Ovary (tissue), 9 donors: ENCODE results near the gene ZNF853. TPM values are rescaled to one million over a fixed set of nuclear protein-coding genes. Genes with fewer than 3 reads are reported as not detected.

ENCODE experiments used
- DNase-seq, 5 donors: peaks; one replicate each; pipeline ENCODE4 v3.0.0-alpha.2; 2019 to 2020
- H3K27ac ChIP-seq, 2 donors: fragments of 200-600 bp; one replicate each; pipeline versions ENCODE4 v1.5.1 to v1.8.0; 2019 to 2022
- H3K27me3 ChIP-seq: fragments of 200-600 bp; one replicate; pipeline ENCODE4 v1.8.0; 2022
- H3K36me3 ChIP-seq: fragments of 200-600 bp; sonication (generic); one replicate; pipeline ENCODE4 v1.5.1; 2019
- H3K4me1 ChIP-seq: one replicate; pipeline ENCODE4 v1.8.1; 2013; ENCODE audit warnings: mild to moderate bottlenecking, moderate library complexity; ENCODE audit not compliant: insufficient read depth
- H3K4me3 ChIP-seq: fragments of 200-600 bp; sonication (generic); one replicate; pipeline ENCODE4 v1.5.1; 2017
- H3K9me3 ChIP-seq, 2 donors: fragments of 200-600 bp in 1 of 2; sonication (generic) in 1 of 2; one replicate each; pipeline versions ENCODE4 v1.5.1 to v1.8.1; 2013 to 2019; ENCODE audit warnings: mild to moderate bottlenecking in 1 of 2, moderate library complexity in 1 of 2
- EP300 ChIP-seq: sonication (generic); formaldehyde crosslinking; IDR thresholded peaks from one replicate; pipeline ENCODE4 v1.6.1; 2017; ENCODE audit warnings: antibody characterized with exemption
- POLR2A ChIP-seq: fragments of 450-650 bp; IDR thresholded peaks from one replicate; pipeline ENCODE4 v1.6.1; 2017; ENCODE audit warnings: antibody characterized with exemption, mild to moderate bottlenecking, moderate library complexity
- WGBS, 3 donors: extraction: QIAGEN DNeasy Blood & Tissue Kit in 1 of 3; methylation state at CpG; one replicate each; pipeline versions ENCODE4 v1.1.5 to v1.1.7; 2013 to 2017; 5-methylcytosine and 5-hydroxymethylcytosine counted together
- intact Hi-C, 4 donors: fragments of 100-400 bp; cut with DNase I; formaldehyde crosslinking; loops; one replicate each; pipeline versions ENCODE4 v1.11.0 to v1.15.1; 2022 to 2023
- polyA plus RNA-seq, 2 donors: library from polyadenylated mRNA; stranded (reverse); fragments of 200-250 nt in 1 of 2; fragments of 350-450 nt in 1 of 2; fragmentation: Illumina TruSeq in 1 of 2; extraction: RNeasy Lipid Tissue Mini Kit (QIAGEN cat#74804) in 1 of 2; gene quantifications; one replicate each; pipeline ENCODE4 v1.2.3, GENCODE V29; 2013 to 2014
- total RNA-seq, 7 donors: library from RNA; depleted of rRNA in 2 of 7; stranded (reverse); fragments of >200 nt in 2 of 7; fragmentation: NEBNext Ultra II Directional in 3 of 7; extraction: Animal tissue kit (Norgen Biotek cat#: 25700) in 3 of 7; gene quantifications; one replicate each; pipeline versions ENCODE4 v1.1.0 to v1.2.4, GENCODE V29; 2016 to 2023
- TF ChIP-seq, protein P1 (sequence below), 3 donors: fragments of 450-650 bp in 2 of 3; fragments of 200-600 bp in 1 of 3; IDR thresholded peaks; one replicate each; pipeline versions ENCODE4 v1.5.1 to v1.8.0; 2016 to 2022; ENCODE audit warnings: antibody characterized with exemption in 3 of 3, mild to moderate bottlenecking in 1 of 3
- donor health status: DM: no; HTN: no; CAD: no; lungs with moderate emphysema.
- donor health status: DM: no; HTN: no; CAD: no.
- donor health status: Bipolar disorder and iron deficiency.
- donor health status: DM: yes; HTN: yes; CAD: no.
- donor health status: DM: no; HTN: no; CAD: no.
- donor health status: DM: yes; HTN: yes; CAD: no.

ZNF853 gene
- total and polyA plus RNA-seq, 9 donors, result 9.1 to 25.9 (median 18.5) TPM

DNA sequence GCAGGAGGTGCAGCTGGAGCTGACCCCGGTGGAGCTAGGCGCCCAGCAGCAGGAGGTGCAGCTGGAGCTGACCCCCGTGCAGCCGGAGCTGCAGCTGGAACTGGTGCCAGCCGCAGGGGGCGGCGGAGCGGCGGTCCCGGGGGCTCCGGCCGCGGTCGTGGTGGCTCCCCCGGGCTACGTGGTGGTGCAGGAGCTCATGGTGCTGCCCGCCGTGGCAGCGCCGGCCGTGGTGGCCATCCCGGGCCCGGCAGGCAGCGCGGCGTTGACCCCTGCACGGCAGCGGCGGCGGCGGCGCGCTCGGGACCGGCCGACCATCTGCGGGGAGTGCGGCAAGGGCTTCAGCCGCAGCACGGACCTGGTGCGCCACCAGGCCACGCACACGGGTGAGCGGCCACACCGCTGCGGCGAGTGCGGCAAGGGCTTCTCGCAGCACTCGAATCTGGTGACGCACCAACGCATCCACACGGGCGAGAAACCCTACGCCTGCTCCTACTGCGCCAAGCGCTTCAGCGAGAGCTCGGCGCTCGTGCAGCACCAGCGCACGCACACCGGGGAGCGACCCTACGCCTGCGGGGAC is 6.8 kb downstream of the ZNF853 start:
- no peaks in the 10 kb centered on the region for H3K4me1 ChIP-seq

DNA sequence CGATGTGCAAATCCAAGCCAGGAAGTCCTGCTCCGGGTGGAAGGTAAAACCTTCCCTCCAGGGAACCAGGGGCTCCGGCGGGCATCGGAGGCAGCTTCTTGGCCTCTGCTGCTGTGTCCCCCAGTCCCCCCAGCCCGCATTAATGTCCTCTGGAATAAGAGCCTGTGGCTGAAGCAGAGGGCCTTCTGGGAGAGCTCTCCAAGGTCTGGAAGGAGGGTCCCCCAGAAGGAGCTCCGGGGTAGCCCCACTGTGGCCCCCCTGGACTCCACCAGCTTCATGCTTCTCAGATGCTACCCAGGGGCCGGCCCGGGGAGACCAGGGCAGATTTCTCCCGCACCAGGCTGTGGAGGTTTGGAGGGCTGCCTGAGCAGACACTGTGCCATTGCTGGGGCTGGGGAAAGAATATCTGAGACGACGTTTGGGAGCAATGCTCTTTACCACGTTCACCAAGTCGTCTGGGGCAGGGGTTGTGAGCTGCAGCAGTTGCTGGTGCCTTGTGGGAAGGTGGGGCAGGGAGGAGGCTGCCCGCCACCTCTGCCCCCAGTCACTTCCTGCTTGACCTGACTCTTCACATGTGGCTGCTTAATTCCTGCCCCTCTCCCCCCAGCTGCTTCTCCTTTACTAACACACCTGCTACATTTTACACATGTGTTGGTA is 8.3 kb downstream of the ZNF853 start:
- Histone ChIP-seq H3K4me1 (no peaks in the 10 kb centered on the region), H3K27ac (no peak overlapping the region), H3K36me3 (no peaks in the 10 kb centered on the region), H3K4me3 (no peak overlapping the region), H3K27me3 (no peaks in the 10 kb centered on the region), H3K9me3 (no peaks in the 10 kb centered on the region)
- intact Hi-C loops, result no loop called here
- WGBS, 3 donors, result 73 to 79% (median 76%) methylated on average over 14 to 15 of the region's 15 CpGs
- no peak for DNase-seq
- TF ChIP-seq, protein P1, sequence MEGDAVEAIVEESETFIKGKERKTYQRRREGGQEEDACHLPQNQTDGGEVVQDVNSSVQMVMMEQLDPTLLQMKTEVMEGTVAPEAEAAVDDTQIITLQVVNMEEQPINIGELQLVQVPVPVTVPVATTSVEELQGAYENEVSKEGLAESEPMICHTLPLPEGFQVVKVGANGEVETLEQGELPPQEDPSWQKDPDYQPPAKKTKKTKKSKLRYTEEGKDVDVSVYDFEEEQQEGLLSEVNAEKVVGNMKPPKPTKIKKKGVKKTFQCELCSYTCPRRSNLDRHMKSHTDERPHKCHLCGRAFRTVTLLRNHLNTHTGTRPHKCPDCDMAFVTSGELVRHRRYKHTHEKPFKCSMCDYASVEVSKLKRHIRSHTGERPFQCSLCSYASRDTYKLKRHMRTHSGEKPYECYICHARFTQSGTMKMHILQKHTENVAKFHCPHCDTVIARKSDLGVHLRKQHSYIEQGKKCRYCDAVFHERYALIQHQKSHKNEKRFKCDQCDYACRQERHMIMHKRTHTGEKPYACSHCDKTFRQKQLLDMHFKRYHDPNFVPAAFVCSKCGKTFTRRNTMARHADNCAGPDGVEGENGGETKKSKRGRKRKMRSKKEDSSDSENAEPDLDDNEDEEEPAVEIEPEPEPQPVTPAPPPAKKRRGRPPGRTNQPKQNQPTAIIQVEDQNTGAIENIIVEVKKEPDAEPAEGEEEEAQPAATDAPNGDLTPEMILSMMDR (IDR thresholded peaks at IDR 0.05), result no peak
- TF ChIP-seq POLR2A, result no peak
- TF ChIP-seq EP300, result no peak

More for the DNA sequence above, 6.8 kb downstream of the ZNF853 start:
- WGBS, 3 donors, result 95 to 96% (median 96%) methylated on average over 65 to 67 of the region's 67 CpGs
- Histone ChIP-seq H3K27me3 (no peaks in the 10 kb centered on the region), H3K27ac (no peak overlapping the region), H3K9me3 (no peaks in the 10 kb centered on the region), H3K36me3 (no peaks in the 10 kb centered on the region), H3K4me3 (no peak overlapping the region)
- TF ChIP-seq POLR2A (no peak), EP300 (no peak)
- TF ChIP-seq, protein P1 (IDR thresholded peaks at IDR 0.05), result no peak
- DNase-seq, result no peak
- intact Hi-C loops, result no loop called here

DNA sequence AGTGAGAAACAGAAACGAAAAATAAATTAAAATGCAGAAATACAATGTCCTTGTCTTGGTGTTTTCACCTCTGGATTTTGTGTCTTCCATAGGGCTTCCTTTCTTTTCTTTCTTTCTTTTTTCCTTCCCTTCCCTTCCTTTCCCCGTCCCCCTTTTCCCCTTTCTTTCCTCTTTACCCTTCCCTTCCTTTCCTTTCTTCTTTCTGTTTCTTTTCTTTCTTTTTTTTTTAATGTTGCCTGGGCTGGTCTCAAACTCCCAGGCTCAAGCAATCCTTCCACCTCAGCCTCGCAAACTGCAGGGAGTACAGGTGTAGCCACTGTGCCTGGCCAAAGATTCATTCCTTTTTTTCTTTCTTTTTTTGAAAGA is 8.8 kb downstream of the ZNF853 start:
- no peaks in the 10 kb centered on the region for H3K9me3 ChIP-seq
- H3K4me1 ChIP-seq, result no peaks in the 10 kb centered on the region
- 71 to 81% (median 78%) methylated on average over 3 of the region's 3 CpGs for WGBS, 3 donors
- H3K27ac ChIP-seq, result no peak overlapping the region
- no peak for TF ChIP-seq EP300
- no peak for TF ChIP-seq POLR2A
- TF ChIP-seq, protein P1 (IDR thresholded peaks at IDR 0.05), result no peak
- H3K4me3 ChIP-seq, result no peak overlapping the region
- H3K36me3 ChIP-seq, result no peaks in the 10 kb centered on the region
- intact Hi-C loops, result no loop called here
- H3K27me3 ChIP-seq, result no peaks in the 10 kb centered on the region
- no peak for DNase-seq

DNA sequence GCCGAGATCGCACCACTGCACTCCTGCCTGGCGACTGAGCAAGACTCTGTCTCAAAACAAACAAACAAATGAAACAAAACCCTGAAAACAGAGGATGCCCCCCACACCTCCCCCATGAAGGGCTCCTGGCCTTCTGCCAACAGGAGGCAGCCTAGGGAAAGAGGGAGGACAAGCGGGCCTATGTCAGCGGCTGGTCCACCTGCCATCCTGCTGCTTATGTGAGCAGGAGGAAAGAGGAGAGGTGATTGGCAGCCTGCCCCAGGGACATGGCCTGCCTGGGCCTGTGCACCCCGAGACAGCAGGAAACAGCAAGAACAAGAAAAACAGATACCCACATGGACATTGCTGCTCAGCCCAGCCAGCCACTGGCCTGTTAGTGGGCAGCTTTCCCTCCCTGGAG is 12.6 kb downstream of the ZNF853 start:
- no peak for DNase-seq
- Histone ChIP-seq H3K27me3 (no peaks in the 10 kb centered on the region), H3K4me1 (no peaks in the 10 kb centered on the region), H3K9me3 (no peaks in the 10 kb centered on the region), H3K36me3 (no peaks in the 10 kb centered on the region), H3K27ac (no peak overlapping the region), H3K4me3 (no peak overlapping the region)
- intact Hi-C loops, result no loop called here
- WGBS, 3 donors, result 72 to 81% (median 79%) methylated on average over 6 of the region's 6 CpGs
- TF ChIP-seq EP300 (no peak), POLR2A (no peak)
- TF ChIP-seq, protein P1 (IDR thresholded peaks at IDR 0.05), result no peak
